Stimulated activated CD4-positive, alpha-beta T cell treated with anti-CD3 and anti-CD28 coated beads, Interleukin-1b, Interleukin-23, amount 100 ng/mL, for 24 hours (primary cell): ENCODE results near the gene INTS13.
"Not testable (repeated sequence)": the region's sequence is repeated elsewhere in the genome, so short reads cannot be mapped to it uniquely, and the experiment has no call there.

Experiments used
- DNase-seq, 4 experiments: peaks; one replicate each; pipeline ENCODE4 v3.0.0-alpha.2; 2020; ENCODE audit warnings: low read depth in 4 of 4, low spot score in 1 of 4

Gene INTS13, protein sequence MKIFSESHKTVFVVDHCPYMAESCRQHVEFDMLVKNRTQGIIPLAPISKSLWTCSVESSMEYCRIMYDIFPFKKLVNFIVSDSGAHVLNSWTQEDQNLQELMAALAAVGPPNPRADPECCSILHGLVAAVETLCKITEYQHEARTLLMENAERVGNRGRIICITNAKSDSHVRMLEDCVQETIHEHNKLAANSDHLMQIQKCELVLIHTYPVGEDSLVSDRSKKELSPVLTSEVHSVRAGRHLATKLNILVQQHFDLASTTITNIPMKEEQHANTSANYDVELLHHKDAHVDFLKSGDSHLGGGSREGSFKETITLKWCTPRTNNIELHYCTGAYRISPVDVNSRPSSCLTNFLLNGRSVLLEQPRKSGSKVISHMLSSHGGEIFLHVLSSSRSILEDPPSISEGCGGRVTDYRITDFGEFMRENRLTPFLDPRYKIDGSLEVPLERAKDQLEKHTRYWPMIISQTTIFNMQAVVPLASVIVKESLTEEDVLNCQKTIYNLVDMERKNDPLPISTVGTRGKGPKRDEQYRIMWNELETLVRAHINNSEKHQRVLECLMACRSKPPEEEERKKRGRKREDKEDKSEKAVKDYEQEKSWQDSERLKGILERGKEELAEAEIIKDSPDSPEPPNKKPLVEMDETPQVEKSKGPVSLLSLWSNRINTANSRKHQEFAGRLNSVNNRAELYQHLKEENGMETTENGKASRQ

DNA sequence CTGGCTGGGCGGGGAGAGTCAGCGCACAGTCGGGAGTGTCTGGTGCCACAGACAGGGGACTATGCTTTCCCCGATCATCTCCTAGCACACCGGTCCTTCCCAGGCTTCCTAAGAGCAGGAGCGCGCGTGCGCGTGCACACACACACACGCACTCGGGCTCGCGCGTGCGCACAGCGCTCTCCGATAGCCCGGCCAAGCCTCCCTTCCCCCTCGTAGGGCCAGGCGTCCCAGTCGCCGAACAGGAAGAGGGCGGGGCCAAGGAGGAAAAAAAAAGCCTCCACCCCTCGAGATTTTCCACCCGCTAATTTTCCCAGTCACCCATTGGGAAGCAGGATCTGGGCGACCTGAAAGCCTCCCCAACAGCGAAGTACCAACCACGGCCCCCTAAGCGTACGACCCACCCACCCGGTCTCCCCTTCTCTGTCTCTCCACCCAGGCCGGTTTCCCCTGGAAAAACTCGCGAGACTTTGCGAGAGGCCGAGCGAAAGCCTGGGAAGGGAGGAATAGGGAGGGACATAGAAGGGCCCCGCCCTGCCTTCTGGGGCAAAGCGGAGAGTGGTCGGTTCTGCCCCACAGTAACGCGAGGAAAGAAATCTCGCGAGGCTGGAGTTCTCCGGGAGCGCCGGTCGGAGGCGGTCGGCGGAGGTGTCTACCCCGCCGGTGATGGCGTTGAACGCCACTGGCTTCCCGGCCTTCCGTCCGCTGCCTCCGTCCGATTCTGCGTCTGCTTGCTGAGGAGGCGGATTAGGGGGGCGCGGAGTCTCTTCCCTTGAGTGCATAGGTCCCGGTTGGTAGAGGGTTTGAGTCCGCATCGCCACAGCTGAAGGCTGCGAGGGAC is at the start of gene INTS13, which contains the start of gene FGFR1OP2:
INTS13 (minus strand) TSS at position 119 of the 838 bp plus-strand sequence. CDS start 1,178 bp downstream, outside the sequence.
FGFR1OP2 (plus strand) TSS at position 608 of the 838 bp plus-strand sequence. CDS start 15,689 bp downstream, outside the sequence.
- DNase-seq: peak; percentile 91 to 99 (median 95)

DNA sequence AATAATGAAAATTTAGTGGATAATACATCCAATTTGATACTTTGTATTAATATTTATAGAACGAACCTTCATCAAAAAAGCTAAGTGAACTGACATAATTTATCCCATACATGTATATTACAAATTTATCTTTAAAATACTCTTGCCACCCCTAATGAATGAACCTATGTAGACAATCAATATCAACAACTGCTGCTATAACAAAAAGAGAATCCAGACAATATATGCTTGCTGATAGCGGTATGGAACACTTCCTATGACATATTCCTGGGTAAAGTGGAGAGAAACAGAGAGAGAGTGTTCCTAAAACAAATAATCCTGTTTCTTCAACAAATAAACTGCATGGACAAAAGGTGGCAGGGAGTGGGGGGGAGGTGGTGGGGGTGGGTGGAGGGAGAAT is 45.1 kb upstream of the INTS13 start:
- DNase-seq: no peak

DNA sequence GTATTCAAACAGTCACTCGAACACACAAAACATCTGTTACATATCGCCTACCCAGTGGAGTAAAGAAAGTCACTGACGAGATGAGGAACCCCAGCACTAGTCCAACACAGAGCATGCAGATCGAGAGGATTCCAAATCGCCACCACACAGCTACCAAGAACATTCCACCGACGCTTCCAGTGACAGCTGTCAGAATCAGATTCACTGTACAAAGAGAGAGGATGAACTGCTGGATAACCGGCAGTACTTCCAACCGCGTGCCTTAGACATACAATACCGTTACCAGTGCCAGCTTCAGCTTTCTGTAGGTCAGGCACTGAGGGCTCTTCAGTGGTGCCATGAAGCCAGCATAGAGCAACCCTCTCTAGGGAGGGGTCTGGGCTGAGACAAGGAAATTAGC is 42.0 kb upstream of the INTS13 start:
- no peak for DNase-seq

DNA sequence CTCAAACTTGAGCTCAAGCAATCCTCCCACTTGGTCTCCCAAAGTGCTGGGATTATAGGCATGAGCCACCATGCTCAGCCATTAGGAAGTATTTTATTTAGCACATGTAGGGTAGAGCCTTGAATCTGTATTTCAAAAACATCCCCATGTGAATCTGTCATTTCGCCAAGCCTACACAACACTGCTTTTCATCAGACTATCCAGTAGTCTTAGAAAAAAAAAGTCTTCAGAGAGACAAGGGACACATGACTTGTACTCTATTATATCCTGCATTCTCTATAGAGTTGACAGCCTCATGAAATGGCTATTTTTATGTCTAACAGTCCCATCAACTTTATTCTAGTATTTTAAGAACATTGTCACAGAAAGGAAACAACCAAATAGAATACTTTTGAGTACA is 41.0 kb upstream of the INTS13 start:
- DNase-seq: no peak

DNA sequence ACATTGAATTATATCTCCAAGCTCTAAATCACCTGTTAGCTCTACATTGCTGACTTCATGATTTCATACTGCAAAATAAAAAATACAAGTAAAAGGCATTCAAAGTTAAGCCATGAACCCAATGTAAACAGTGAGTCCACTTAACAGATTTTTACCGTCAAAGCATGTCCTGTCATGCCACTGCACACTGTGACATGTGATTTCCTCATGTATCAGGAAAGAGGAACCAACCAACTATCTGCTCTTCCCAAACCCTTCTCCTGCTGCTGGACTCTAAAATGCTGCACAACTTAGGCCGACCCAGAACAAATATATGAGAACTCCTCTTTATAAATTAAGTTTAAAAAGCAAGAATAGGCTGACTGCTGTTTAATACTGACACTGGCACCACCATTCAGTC is 38.9 kb upstream of the INTS13 start:
- DNase-seq: no peak

DNA sequence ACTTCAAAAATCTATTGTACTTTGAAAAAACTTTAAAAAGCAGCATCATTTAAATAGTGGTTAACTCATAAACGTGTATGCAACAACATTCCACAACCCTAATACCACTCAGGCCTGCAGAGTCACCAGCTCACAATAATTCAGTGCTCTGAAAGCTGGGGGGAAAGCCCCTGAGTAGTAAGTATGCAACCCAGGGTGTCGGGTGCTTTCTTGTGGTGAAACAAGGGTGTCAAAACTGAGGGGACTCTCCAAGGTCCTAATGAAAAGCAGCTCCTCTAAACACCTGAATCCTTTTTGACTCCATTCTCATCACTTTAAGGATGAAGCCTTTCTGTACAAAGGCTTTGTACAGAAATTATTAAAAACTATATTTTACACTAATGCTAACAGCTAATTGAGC is 34.2 kb upstream of the INTS13 start:
- peak; percentile 9 to 54 (median 32) for DNase-seq

DNA sequence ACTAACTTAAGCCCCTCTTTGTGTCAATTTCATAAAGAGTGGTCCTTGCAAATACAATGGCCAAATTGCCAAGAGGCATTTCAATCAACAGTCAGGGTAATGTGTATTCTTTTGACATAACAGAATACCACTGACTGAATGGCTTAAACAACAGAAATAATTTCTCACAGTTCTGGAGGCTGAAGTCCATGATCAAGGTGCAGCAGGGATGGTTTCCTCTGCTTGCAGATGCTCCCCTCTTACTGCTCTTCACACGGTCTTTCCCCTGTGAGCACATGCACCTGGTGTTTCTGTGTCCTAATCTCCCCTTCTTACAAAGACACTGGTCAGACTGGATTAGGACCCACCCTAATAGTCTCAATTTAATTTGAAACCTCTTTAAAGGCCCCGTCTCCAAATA is 32.4 kb upstream of the INTS13 start:
- DNase-seq: no peak

DNA sequence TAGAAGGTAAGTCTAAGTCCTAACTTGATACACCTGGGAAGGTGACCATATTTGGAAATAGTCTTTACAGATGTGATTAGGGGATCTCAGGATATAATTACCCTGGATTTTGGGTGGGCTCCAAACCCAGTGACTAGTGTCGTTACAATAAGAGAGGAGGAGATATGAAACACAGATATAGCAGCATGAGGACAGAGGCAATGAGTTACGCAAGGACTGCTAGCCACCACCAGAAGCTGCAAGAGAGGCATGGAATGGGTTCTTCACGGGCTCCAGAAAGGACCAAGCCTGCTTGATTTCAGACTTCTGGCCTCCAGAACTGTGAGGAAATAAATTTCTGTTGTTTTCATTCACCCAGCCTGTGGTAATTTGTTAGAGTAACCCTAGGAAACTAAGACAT is 29.1 kb upstream of the INTS13 start:
- DNase-seq: no peak

DNA sequence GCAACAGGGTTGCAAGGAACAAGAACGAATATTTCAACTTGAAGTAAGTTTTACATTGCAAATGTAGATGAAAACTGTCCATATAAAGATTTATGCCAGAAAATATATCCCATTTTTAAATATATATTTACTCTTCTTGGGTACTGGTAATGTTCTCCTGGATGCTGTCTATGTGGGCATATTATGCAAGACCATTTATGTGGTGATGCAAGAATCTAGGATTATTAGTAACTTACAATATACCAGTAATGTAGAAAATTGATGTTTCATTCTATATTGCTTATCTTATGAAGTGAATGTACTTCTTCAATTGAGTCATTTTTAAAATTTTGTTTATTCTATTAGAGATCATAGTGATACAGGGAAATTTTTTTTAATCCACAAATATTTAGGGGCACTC is 25.6 kb upstream of the INTS13 start:
- DNase-seq: no peak

DNA sequence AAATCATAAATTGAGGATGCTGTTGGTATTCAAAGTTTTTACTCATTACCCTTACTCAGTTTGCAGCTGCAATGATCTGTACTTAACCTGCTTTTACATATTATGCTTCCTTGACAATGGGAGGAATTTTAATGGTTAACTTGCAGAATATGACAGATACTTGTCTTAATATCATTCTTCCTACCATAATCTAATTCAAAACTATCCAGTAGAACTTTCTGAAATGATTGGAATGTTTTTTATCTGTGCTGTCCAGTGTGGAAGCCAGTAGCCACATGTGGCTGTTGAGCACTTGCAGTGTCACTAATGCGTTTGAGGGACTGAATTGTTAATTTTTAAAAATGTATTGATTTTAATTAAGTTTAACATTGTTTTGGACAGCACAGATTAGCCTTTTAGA is 24.0 kb upstream of the INTS13 start:
- DNase-seq: no peak

DNA sequence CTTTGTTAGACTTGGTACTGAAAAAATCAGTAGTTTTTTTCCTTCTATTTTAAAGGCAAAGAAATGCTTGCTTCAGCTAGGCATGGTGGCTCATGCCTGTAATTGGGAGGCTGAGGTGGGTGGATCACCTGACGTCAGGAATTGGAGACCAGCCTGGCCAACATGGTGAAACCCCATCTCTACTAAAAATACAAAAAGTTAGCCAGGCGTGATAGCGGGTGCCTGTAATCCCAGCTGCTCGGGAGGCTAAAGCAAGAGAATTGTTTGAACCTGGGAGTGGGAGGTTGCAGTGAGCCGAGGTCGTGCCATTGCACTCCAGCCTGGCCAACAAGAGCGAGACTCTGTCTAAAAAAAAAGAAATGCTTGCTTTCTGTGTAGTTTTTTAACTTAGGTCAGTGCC is 23.6 kb upstream of the INTS13 start:
- not testable (repeated sequence) for DNase-seq

DNA sequence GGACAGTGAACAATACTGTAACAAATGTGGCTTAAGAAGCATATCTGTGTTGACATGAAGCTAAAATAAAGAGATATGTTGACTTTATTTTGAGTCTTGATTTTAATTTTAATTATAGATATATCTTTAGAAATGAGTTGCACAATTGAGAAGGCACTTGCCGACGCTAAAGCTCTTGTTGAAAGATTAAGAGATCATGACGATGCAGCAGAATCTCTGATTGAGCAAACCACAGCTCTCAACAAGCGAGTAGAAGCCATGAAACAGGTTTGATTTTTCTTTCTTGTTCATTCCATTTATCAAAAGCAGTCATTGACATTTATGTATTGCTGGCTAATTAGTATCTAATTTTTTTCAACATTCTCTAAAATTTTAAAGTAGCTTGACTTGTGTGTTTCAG is 16.2 kb upstream of the INTS13 start:
- DNase-seq: no peak

DNA sequence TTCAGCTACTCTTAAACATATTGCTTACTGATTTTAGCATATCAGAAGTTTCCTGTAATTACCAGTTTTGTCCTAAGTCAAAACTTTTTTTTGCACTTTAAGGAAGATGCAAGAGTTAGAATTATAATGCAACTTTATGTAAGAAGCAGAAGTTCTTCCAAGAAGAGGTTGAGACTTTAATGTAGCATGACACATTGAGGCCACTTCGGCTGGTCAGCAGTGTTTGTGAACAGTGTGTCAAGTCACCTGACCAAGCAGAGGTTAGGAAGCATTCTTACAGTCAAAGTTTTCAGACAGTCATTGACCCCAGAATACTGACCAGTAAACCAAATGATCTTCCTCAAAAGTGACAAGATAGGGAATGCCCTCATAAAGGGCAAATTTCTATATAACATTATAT is 15.7 kb upstream of the INTS13 start:
- DNase-seq: no peak

DNA sequence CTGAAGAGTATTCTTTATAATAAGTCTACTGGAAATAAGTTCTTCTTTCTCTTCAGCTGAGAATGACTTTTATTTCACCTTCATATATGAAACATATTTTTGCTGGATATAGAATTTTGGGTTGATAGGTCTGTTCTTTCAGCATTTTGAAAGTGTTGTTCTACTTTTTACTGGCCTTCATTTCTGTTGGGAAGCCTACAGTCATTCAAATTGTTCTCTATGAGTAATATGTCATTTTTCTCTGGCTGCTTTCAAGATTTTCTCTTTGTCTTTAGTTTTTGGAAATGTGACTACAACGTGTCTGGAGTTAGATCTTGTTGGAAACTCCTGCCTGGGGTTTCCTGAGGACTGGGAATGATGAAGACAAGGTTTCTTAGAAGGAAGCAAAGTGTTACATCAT is 10.5 kb upstream of the INTS13 start:
- no peak for DNase-seq

DNA sequence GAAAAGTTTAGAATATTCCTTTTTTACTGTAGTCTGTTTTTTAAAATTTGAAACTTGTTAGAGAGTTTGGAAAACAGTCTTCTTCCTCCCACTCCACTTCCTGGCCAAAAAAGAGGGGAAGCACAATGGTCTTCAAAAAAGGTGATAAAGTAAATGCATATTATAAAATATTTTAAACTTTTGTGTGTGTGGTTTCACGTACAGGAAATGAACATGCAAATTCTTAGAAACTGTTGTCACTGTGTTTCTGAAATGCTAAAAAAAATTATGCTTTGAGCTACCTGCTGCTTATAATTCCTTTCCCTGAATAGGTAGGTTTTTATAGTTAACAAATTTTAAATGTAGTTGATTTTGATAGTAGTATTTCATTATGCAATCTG is 3.4 kb upstream of the INTS13 start:
- no peak for DNase-seq

DNA sequence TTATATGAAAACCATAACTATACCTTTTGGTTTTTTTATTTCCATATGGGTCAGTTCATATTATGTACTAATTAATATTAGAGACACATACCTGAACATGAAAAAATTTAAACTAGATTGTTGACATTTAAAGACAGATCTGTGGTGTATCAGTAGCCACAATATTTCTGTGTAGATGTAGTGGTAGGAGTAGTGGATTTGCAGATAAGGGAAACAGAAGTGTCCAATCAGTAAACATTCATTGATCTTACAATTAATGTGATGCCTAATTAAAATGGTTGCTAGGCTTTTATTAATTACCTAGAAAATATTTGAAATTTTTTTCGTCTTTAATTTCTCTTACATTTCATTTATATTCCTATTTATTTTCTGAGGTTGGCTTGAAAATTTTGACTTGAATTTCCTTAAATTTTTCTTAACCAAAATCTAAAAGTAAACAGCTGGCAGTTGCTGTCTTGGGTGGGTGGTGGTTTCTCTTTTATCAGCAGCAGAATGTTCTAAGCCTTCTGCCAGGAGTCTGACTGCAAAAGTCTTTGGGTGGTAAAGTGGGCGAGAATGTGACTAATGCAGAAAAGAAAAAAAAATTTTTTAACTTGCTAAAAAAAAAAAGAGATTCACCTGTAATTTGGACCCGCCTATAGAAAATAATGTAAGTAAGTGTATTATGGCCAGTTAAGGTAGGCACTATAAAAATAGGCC is 2.9 kb upstream of the INTS13 start:
- DNase-seq: no peak

DNA sequence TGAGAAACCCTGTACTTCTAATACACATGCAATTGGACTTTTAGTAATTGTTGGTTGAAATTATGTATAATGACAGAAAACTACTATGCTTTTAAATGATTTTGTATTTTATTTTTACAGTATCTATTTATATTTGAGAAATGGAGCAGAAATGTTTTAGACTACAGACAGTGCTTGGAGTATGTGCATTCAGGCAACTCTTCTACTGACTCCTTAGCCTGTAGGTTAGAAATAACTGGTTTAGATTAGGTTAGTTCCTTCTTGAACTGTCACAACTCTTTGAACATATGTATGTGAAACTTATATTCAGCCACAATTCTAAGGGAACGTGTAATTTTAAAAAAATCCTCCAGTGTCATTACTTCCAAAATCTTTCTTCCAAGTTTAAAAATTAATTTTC is 2.2 kb upstream of the INTS13 start:
- DNase-seq: no peak

DNA sequence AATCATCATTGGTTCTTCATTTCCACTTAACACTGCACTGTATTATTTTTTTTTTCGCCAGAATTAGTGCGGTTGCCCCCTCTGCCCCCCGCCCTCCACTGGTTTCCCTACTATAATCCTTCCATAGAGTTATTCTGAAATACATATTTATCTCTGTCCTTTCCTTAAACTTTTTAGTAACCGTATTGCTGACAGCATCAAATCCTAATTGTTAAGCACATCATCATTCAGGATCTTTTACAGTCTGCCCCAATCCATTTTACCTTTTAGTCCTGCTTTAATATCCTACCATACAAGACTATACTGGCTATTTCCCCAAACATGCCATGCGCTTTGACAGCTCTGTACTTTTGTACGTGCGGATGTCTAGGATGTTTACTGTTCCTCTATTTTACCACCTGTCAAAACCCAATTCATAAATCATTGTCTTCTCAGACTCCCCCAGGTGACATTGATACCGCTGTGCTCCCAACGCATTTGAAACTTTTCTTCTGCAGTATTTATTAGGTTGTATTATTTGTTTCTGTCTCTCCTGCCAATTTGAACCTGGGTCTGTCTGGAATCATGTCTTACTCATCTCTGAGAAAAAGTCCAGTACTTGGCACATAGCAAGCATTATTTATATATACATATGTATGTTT is 1.5 kb upstream of the INTS13 start:
- DNase-seq: no peak

DNA sequence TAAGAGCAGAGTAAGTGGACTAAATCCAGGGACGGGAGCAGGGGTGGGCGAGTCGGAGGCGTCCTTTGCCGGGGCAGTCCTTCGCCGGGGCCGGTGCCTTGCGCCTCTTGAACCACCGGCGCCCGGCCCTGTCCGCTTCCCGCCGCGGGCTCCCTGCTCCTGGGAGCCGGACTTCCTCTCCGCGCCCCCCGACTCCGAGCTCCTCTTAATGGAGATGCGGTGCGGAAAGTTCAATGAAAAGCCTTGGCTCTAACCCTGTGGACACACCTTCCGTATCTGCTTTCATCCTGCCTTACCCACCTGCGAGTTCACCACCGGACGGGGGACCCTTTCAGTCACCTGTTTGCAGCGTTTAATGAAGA is 901 bp upstream of the INTS13 start:
- DNase-seq: no peak

DNA sequence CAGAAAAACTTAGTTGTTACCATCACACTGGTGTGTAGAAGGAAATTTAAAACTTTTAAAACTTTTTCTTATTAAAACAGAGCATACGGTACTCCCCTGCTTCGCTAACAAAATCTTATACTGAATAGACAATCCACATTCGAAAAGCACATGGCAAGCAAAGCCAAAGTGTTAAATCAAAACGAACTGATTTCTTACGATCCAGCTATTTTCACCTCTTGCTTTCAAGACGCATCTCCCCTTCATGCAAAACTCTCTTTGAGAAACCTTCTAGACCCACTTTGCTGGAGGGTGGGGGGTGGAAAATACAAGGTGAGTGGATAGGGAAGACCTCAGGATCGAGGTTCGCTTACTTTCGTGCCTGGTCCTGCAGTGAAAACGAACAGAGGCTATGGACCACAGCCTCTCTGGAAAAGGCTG is 328 bp downstream of the INTS13 start:
- no peak for DNase-seq
